T-cell (primary cell): ENCODE data around the gene CEACAM19. TPM values are rescaled to one million over a fixed set of nuclear protein-coding genes. Genes with fewer than 3 reads are reported as not detected.
"Not testable (repeated sequence)": the region's sequence is repeated elsewhere in the genome, so short reads cannot be mapped to it uniquely, and the experiment has no call there.

Source experiments
- ATAC-seq, 4 experiments: fragments of 200-7000 bp in 3 of 4; fragments of 150-1000 bp in 1 of 4; cut with Tn5 transposase; replicated peaks in 1 of 4; 1 replicate in 3 of 4; 2 replicates in 1 of 4; pipeline ENCODE4 v1.10.0; 2021; ENCODE audit warnings: moderate library complexity in 3 of 4, mild to moderate bottlenecking in 2 of 4, moderate number of reproducible peaks in 1 of 4
- CTCF ChIA-PET, 2 donors: fragments of 300-600 bp; sonication (Branson Sonifier 250); formaldehyde crosslinking; loops; one replicate each; lab custom pipeline; 2022; ENCODE audit warnings: antibody characterized with exemption in 2 of 2; lab: Charles Lee
- POLR2A ChIA-PET, 2 donors: fragments of 300-600 bp; sonication (Branson Sonifier 250); formaldehyde crosslinking; loops; one replicate each; lab custom pipeline; 2022; ENCODE audit warnings: antibody characterized with exemption in 2 of 2; lab: Charles Lee
- DNase-seq, 35 experiments: peaks; one replicate each; pipeline versions ENCODE4 v3.0.0 to v3.0.0-alpha.2; 2013 to 2023
- H3K27ac ChIP-seq: one replicate; pipeline ENCODE4 v1.5.1; 2013; ENCODE audit warnings: low read length
- H3K27me3 ChIP-seq, 2 experiments: replicated peaks in 1 of 2; 1 replicate in 1 of 2; 2 replicates in 1 of 2; pipeline versions ENCODE4 v1.6.1 to v1.7.0; 2013; ENCODE audit warnings: low read length in 1 of 2, mixed read lengths in 1 of 2; ENCODE audit not compliant: control insufficient read depth in 2 of 2, insufficient read depth in 2 of 2; ENCODE audit errors: extremely low read depth in 1 of 2
- H3K36me3 ChIP-seq, 2 donors: 1 replicate in 1 of 2; 2 replicates in 1 of 2; pipeline versions ENCODE4 v1.6.1 to v1.7.0; 2013; ENCODE audit warnings: low read length in 1 of 2; ENCODE audit not compliant: control insufficient read depth in 2 of 2, insufficient read depth in 1 of 2; ENCODE audit errors: extremely low read depth in 1 of 2
- H3K4me1 ChIP-seq, 2 experiments: 1 replicate in 1 of 2; 2 replicates in 1 of 2; pipeline versions ENCODE4 v1.6.1 to v1.7.0; 2013; ENCODE audit warnings: low read length in 2 of 2, mixed read lengths in 1 of 2; ENCODE audit not compliant: insufficient read depth in 2 of 2, control insufficient read depth in 1 of 2; ENCODE audit errors: extremely low read depth in 1 of 2
- H3K4me3 ChIP-seq, 2 donors: 1 replicate in 1 of 2; 2 replicates in 1 of 2; pipeline versions ENCODE4 v1.5.1 to v1.7.0; 2013; ENCODE audit warnings: mild to moderate bottlenecking in 2 of 2, low read length in 1 of 2, moderate library complexity in 1 of 2; ENCODE audit not compliant: control insufficient read depth in 1 of 2; ENCODE audit errors: extremely low read depth in 1 of 2
- H3K9me3 ChIP-seq: 2 replicates; pipeline ENCODE4 v1.7.0; 2013
- H3K27ac Mint-ChIP-seq, 2 donors: one replicate each; pipeline ENCODE4 v1.8.0; 2020 to 2021; ENCODE audit warnings: mild to moderate bottlenecking in 2 of 2, mixed read lengths in 2 of 2
- H3K27me3 Mint-ChIP-seq, 2 donors: one replicate each; pipeline ENCODE4 v1.8.0; 2021 to 2022; ENCODE audit warnings: mixed read lengths in 2 of 2
- H3K36me3 Mint-ChIP-seq: one replicate; pipeline ENCODE4 v1.8.0; 2021; ENCODE audit warnings: mixed read lengths
- H3K4me1 Mint-ChIP-seq, 3 donors: one replicate each; pipeline ENCODE4 v1.8.0; 2020 to 2022; ENCODE audit warnings: mixed read lengths in 3 of 3, mild to moderate bottlenecking in 1 of 3
- H3K4me3 Mint-ChIP-seq, 3 donors: one replicate each; pipeline ENCODE4 v1.8.0; 2020 to 2022; ENCODE audit warnings: mild to moderate bottlenecking in 3 of 3, mixed read lengths in 3 of 3, moderate library complexity in 3 of 3
- H3K9me3 Mint-ChIP-seq, 3 donors: one replicate each; pipeline ENCODE4 v1.8.0; 2020 to 2022; ENCODE audit warnings: mixed read lengths in 3 of 3
- WGBS: methylation state at CpG from one replicate; pipeline ENCODE4 v1.1.5; 2013; ENCODE audit warnings: missing lambda C conversion rate; ENCODE audit not compliant: insufficient coverage; 5-methylcytosine and 5-hydroxymethylcytosine counted together
- total RNA-seq, 35 experiments: library from RNA in 6 of 35; stranded (reverse) in 6 of 35; fragments of 120-200 nt in 1 of 35; gene quantifications; one replicate each; pipeline versions ENCODE4 v1.2.1 to v1.2.4 and lab custom pipeline; 2013 to 2026

Gene CEACAM19
- total RNA-seq, 5 donors from 2014 or later (not counting 1 experiment from before 2014, with no cell fraction given) = 0.57 to 2.7 (median 1.0) TPM

GRCh38 chr19:44627631-44628030 is 43.7 kb upstream of the CEACAM19 start:
- CTCF ChIA-PET = no interaction called here
- Histone ChIP-seq H3K9me3 (no peaks in the 10 kb centered on the region), H3K36me3 (no peaks in the 10 kb centered on the region), H3K4me3 (no peak overlapping the region), H3K27ac (no peak overlapping the region), H3K27me3 (peaks cover 0 to 33% of the 10 kb centered on the region in 2 experiments), H3K4me1 (no peaks in the 10 kb centered on the region)
- POLR2A ChIA-PET = no interaction called here
- Mint-ChIP-seq H3K4me3 (no peak overlapping the region), H3K27me3 (peaks cover 13 to 19% of the 10 kb centered on the region in 2 donors), H3K36me3 (no peaks in the 10 kb centered on the region), H3K9me3 (no peaks in the 10 kb centered on the region), H3K27ac (no peak overlapping the region), H3K4me1 (no peaks in the 10 kb centered on the region)
- 89% methylated on average over 1 of the region's 4 CpGs for WGBS
- ATAC-seq (no peak), DNase-seq (no peak)

GRCh38 chr19:44628793-44629192 is 42.5 kb upstream of the CEACAM19 start:
- WGBS = 67% methylated on average over 3 of the region's 3 CpGs
- Mint-ChIP-seq H3K36me3 (no peaks in the 10 kb centered on the region), H3K27ac (no peak overlapping the region), H3K27me3 (peaks cover 13 to 24% of the 10 kb centered on the region in 2 donors), H3K4me3 (no peak overlapping the region), H3K4me1 (no peaks in the 10 kb centered on the region), H3K9me3 (no peaks in the 10 kb centered on the region)
- DNase-seq (no peak), ATAC-seq (no peak)
- H3K9me3 ChIP-seq = no peaks in the 10 kb centered on the region
- no peak overlapping the region for H3K27ac ChIP-seq
- H3K4me1 ChIP-seq = no peaks in the 10 kb centered on the region
- POLR2A ChIA-PET = no interaction called here
- no peak overlapping the region for H3K4me3 ChIP-seq
- H3K36me3 ChIP-seq = no peaks in the 10 kb centered on the region
- H3K27me3 ChIP-seq = peaks cover 0 to 24% of the 10 kb centered on the region in 2 experiments
- CTCF ChIA-PET = no interaction called here

GRCh38 chr19:44631611-44632010 is 39.7 kb upstream of the CEACAM19 start:
- H3K9me3 ChIP-seq, DNase-seq, H3K27ac Mint-ChIP-seq, H3K4me3 Mint-ChIP-seq, H3K4me1 ChIP-seq, ATAC-seq, H3K36me3 Mint-ChIP-seq, H3K36me3 ChIP-seq, POLR2A ChIA-PET, H3K27ac ChIP-seq, CTCF ChIA-PET, H3K4me3 ChIP-seq, H3K4me1 Mint-ChIP-seq, H3K9me3 Mint-ChIP-seq: not testable (repeated sequence)
- peaks cover 21 to 24% of the 10 kb centered on the region in 2 donors for H3K27me3 Mint-ChIP-seq
- H3K27me3 ChIP-seq = peaks cover 0 to 15% of the 10 kb centered on the region in 2 experiments
- WGBS = 43% methylated on average over 7 of the region's 8 CpGs

- 62% methylated on average over 4 of the region's 5 CpGs for WGBS
- H3K27ac Mint-ChIP-seq, H3K4me1 Mint-ChIP-seq, H3K9me3 Mint-ChIP-seq, H3K4me3 ChIP-seq, H3K4me1 ChIP-seq, H3K36me3 ChIP-seq, H3K9me3 ChIP-seq, H3K36me3 Mint-ChIP-seq, ATAC-seq, DNase-seq, H3K27ac ChIP-seq, CTCF ChIA-PET, H3K4me3 Mint-ChIP-seq, POLR2A ChIA-PET: not testable (repeated sequence)
- peaks cover 16 to 21% of the 10 kb centered on the region in 2 donors for H3K27me3 Mint-ChIP-seq
- H3K27me3 ChIP-seq = peaks cover 0 to 13% of the 10 kb centered on the region in 2 experiments
Observed at GRCh38 chr19:44634058-44634457, 37.2 kb upstream of the CEACAM19 start.

GRCh38 chr19:44634785-44635184 is 36.5 kb upstream of the CEACAM19 start:
- WGBS = 100% methylated on average over 1 of the region's 2 CpGs
- peaks cover 16 to 24% of the 10 kb centered on the region in 2 donors for H3K27me3 Mint-ChIP-seq

GRCh38 chr19:44635581-44636438 is 35.5 kb upstream of the CEACAM19 start:
- Mint-ChIP-seq H3K27ac (no peak overlapping the region), H3K27me3 (peaks cover 19 to 25% of the 10 kb centered on the region in 2 donors), H3K4me3 (no peak overlapping the region), H3K36me3 (no peaks in the 10 kb centered on the region), H3K9me3 (peaks cover 0 to 6% (median 0%) of the 10 kb centered on the region in 3 donors), H3K4me1 (no peaks in the 10 kb centered on the region)
- ATAC-seq = no peak
- H3K27ac ChIP-seq = no peak overlapping the region
- no peaks in the 10 kb centered on the region for H3K36me3 ChIP-seq
- ChIA-PET CTCF (no interaction called here), POLR2A (interaction anchor here in 1 of 2 donors (0.6 kb wide), 1 partner anchor 72 kb away, joined by 5 read pairs; no protein-coding TSS in a partner anchor)
- H3K4me3 ChIP-seq = no peak overlapping the region
- DNase-seq = no peak
- H3K9me3 ChIP-seq = no peaks in the 10 kb centered on the region
- 20% methylated on average over 1 of the region's 3 CpGs for WGBS
- no peaks in the 10 kb centered on the region for H3K4me1 ChIP-seq
- peaks cover 0 to 4% of the 10 kb centered on the region in 2 experiments for H3K27me3 ChIP-seq

More at GRCh38 chr19:44634785-44635184, 36.5 kb upstream of the CEACAM19 start:
- Mint-ChIP-seq H3K9me3 (peaks cover 0 to 6% (median 0%) of the 10 kb centered on the region in 3 donors), H3K36me3 (no peaks in the 10 kb centered on the region), H3K27ac (no peak overlapping the region), H3K4me3 (no peak overlapping the region), H3K4me1 (no peaks in the 10 kb centered on the region)
- DNase-seq = no peak
- no peaks in the 10 kb centered on the region for H3K4me1 ChIP-seq
- no peaks in the 10 kb centered on the region for H3K9me3 ChIP-seq
- no peaks in the 10 kb centered on the region for H3K36me3 ChIP-seq
- ATAC-seq = no peak
- ChIA-PET CTCF (interaction anchor here in 1 of 2 donors (0.7 kb wide), 1 partner anchor 593 kb away, joined by 4 read pairs; no protein-coding TSS in a partner anchor), POLR2A (interaction anchor here in 1 of 2 donors (0.6 kb wide), 1 partner anchor 71 kb away, joined by 5 read pairs; no protein-coding TSS in a partner anchor)
- H3K4me3 ChIP-seq = no peak overlapping the region
- H3K27ac ChIP-seq = no peak overlapping the region
- peaks cover 0 to 12% of the 10 kb centered on the region in 2 experiments for H3K27me3 ChIP-seq
